Kidney (tissue), 14 donors: ENCODE results near the gene SBF2. TPM values are rescaled to one million over a fixed set of nuclear protein-coding genes. Genes with fewer than 3 reads are reported as not detected.

Source experiments
- DNase-seq, 5 donors: peaks; one replicate each; pipeline ENCODE4 v3.0.0-alpha.2; 2013 to 2020
- FAIRE-seq: peaks from 2 replicates; lab custom pipeline; 2012; peaks lifted over from hg19 to GRCh38; lab: Jason Lieb, UNC
- H3K27ac ChIP-seq, 2 donors: one replicate each; pipeline ENCODE4 v1.7.0; 2013; ENCODE audit warnings: low read depth in 2 of 2, low read length in 2 of 2, inconsistent platforms in 1 of 2
- H3K27me3 ChIP-seq: one replicate; pipeline ENCODE4 v1.7.1; 2013; ENCODE audit warnings: low read length, inconsistent platforms; ENCODE audit not compliant: control insufficient read depth, insufficient read depth
- H3K36me3 ChIP-seq, 3 donors: one replicate each; pipeline versions ENCODE4 v1.7.0 to v1.7.1; 2013; ENCODE audit warnings: low read length in 3 of 3, control low read depth in 1 of 3, inconsistent platforms in 1 of 3; ENCODE audit not compliant: insufficient read depth in 3 of 3, control insufficient read depth in 2 of 3
- H3K4me1 ChIP-seq, 3 donors: one replicate each; pipeline versions ENCODE4 v1.7.0 to v1.7.1; 2013; ENCODE audit warnings: low read length in 3 of 3, inconsistent platforms in 1 of 3, low read depth in 1 of 3; ENCODE audit not compliant: control insufficient read depth in 2 of 3, insufficient read depth in 2 of 3
- H3K4me3 ChIP-seq, 3 donors: one replicate each; pipeline versions ENCODE4 v1.7.0 to v1.8.1; 2013; ENCODE audit warnings: low read length in 3 of 3, control low read depth in 1 of 3, inconsistent platforms in 1 of 3
- H3K9ac ChIP-seq, 3 donors: one replicate each; pipeline versions ENCODE4 v1.7.0 to v1.7.1; 2013; ENCODE audit warnings: low read length in 3 of 3, control low read depth in 1 of 3, inconsistent platforms in 1 of 3
- H3K9me3 ChIP-seq, 3 donors: one replicate each; pipeline versions ENCODE4 v1.7.0 to v1.7.1; 2013; ENCODE audit warnings: low read length in 3 of 3, control low read depth in 1 of 3, inconsistent platforms in 1 of 3; ENCODE audit not compliant: control insufficient read depth in 2 of 3, insufficient read depth in 1 of 3
- CTCF ChIP-seq: IDR thresholded peaks from 3 replicates; pipeline ENCODE4 v1.5.1; 2012; ENCODE audit warnings: mild to moderate bottlenecking, moderate library complexity, borderline replicate concordance; ENCODE audit not compliant: insufficient read depth; ENCODE audit errors: extremely low read depth
- intact Hi-C: fragments of 100-400 bp; cut with DNase I; formaldehyde crosslinking; loops from one replicate; pipeline ENCODE4 v1.11.1; 2022
- polyA plus RNA-seq: library from polyadenylated mRNA; stranded (reverse); fragments of 350-450 nt; fragmentation: Illumina TruSeq; extraction: RNeasy Lipid Tissue Mini Kit (QIAGEN cat#74804); gene quantifications from one replicate; pipeline ENCODE4 v1.2.3, GENCODE V29; 2014; ENCODE audit warnings: low read depth, low replicate concordance; ENCODE audit not compliant: insufficient read depth
- total RNA-seq: library from RNA; stranded (reverse); fragmentation: NEBNext Ultra II Directional; extraction: Animal tissue kit (Norgen Biotek cat#: 25700); gene quantifications from one replicate; pipeline ENCODE4 v1.2.1, GENCODE V29; 2021
- donor health status: control.
- donor health status: control.
- donor health status: control.
- donor health status: control.
- donor health status: control.
- donor health status: DM: yes; HTN: yes; CAD: no.
- donor health status: Normal renal cell carcinoma (clear cell type).

The SBF2 gene
- total and polyA plus RNA-seq, 2 donors from 2014 or later, result 13.1 to 55.4 TPM

GRCh38 chr11:10294290-10294953, 403 bp upstream of the SBF2 start:
- Histone ChIP-seq H3K27ac (peak overlapping the region; percentile 98), H3K27me3 (no peaks in the 10 kb centered on the region), H3K4me1 (peaks cover 0 to 15% (median 14%) of the 10 kb centered on the region in 3 donors), H3K4me3 (peak overlapping the region; percentile 77 to 88 (median 83)), H3K9me3 (no peaks in the 10 kb centered on the region), H3K9ac (peak overlapping the region; percentile 5 to 93 (median 67)), H3K36me3 (no peaks in the 10 kb centered on the region)
- TF ChIP-seq CTCF, result no peak
- intact Hi-C loops, result no loop called here
- no peak for FAIRE-seq
- peak; percentile 77 to 93 (median 85) for DNase-seq

- no peaks in the 10 kb centered on the region for H3K27me3 ChIP-seq
- peaks cover 0 to 15% (median 14%) of the 10 kb centered on the region in 3 donors for H3K4me1 ChIP-seq
- no peak overlapping the region for H3K4me3 ChIP-seq
- no peak for TF ChIP-seq CTCF
- no peaks in the 10 kb centered on the region for H3K36me3 ChIP-seq
- intact Hi-C loops, result no loop called here
- DNase-seq (no peak), FAIRE-seq (no peak)
- H3K27ac ChIP-seq, result no peak overlapping the region
- H3K9me3 ChIP-seq, result no peaks in the 10 kb centered on the region
- H3K9ac ChIP-seq, result no peak overlapping the region
These were observed 2.0 kb downstream of the SBF2 start for GRCh38 chr11:10291801-10292638.

- H3K9me3 ChIP-seq, result no peaks in the 10 kb centered on the region
- FAIRE-seq, result no peak
- TF ChIP-seq CTCF, result no peak
These were observed 4.1 kb downstream of the SBF2 start for GRCh38 chr11:10289765-10290380.

More at GRCh38 chr11:10289765-10290380, 4.1 kb downstream of the SBF2 start:
- Histone ChIP-seq H3K9ac (no peak overlapping the region), H3K36me3 (no peaks in the 10 kb centered on the region), H3K27me3 (no peaks in the 10 kb centered on the region), H3K4me3 (no peak overlapping the region), H3K27ac (no peak overlapping the region), H3K4me1 (peaks cover 0 to 14% (median 13%) of the 10 kb centered on the region in 3 donors)
- no peak for DNase-seq
- intact Hi-C loops, result no loop called here
